K562 (cell line): ENCODE data around the gene GNAI2. TPM values are rescaled to one million over a fixed set of nuclear protein-coding genes. Genes with fewer than 3 reads are reported as not detected.

ENCODE experiments used
- DLX4 ChIP-seq: fragments of 250-450 bp; sonication (Bioruptor Pico); IDR thresholded peaks from 2 replicates; pipeline ENCODE4 v1.6.1; 2021; ENCODE audit warnings: mild to moderate bottlenecking
- E2F1 ChIP-seq: sonication (generic); formaldehyde crosslinking; IDR thresholded peaks from 2 replicates; pipeline ENCODE4 v1.8.1; 2023; ENCODE audit warnings: mild to moderate bottlenecking, missing genetic modification reagents, moderate library complexity
- FOSL1 ChIP-seq: fragments of 200-800 bp; sonication (Bioruptor generic); conservative IDR thresholded peaks from 2 replicates; pipeline ENCODE4 v1.6.1; 2016; ENCODE audit warnings: missing genetic modification characterization, missing compliant biosample characterization
- GATA2 ChIP-seq: sonication (generic); formaldehyde crosslinking; IDR thresholded peaks from 2 replicates; pipeline ENCODE4 v1.4.0; 2020; ENCODE audit warnings: mild to moderate bottlenecking, missing genetic modification reagents
- JUND ChIP-seq, 2 experiments: IDR thresholded peaks; 2 replicates in 1 of 2; 3 replicates in 1 of 2; pipeline ENCODE4 v1.6.1; 2011; ENCODE audit warnings: borderline replicate concordance in 2 of 2, low read depth in 2 of 2, low read length in 2 of 2, improper control_type of control experiment in 1 of 2, missing biosample characterization in 1 of 2, missing genetic modification characterization in 1 of 2, missing genetic modification reagents in 1 of 2
- MTF1 ChIP-seq: fragments of 250-450 bp; sonication (Bioruptor Pico); IDR thresholded peaks from 2 replicates; pipeline ENCODE4 v1.9.0; 2021; ENCODE audit warnings: moderate library complexity, mild to moderate bottlenecking, inconsistent platforms, borderline replicate concordance
- MXD1 ChIP-seq: fragments of 250-450 bp; sonication (Bioruptor Pico); IDR thresholded peaks from 2 replicates; pipeline ENCODE4 v1.8.0; 2021; ENCODE audit warnings: borderline replicate concordance, mild to moderate bottlenecking, moderate library complexity; ENCODE audit not compliant: poor library complexity, severe bottlenecking
- PTRF ChIP-seq: fragments of 450-650 bp; IDR thresholded peaks from 2 replicates; pipeline ENCODE4 v1.6.1; 2016; ENCODE audit warnings: mild to moderate bottlenecking, missing genetic modification characterization, missing compliant biosample characterization
- PYGO2 ChIP-seq: fragments of 450-650 bp; IDR thresholded peaks from 2 replicates; pipeline ENCODE4 v1.6.1; 2016; ENCODE audit warnings: mild to moderate bottlenecking, missing genetic modification characterization, moderate library complexity, missing compliant biosample characterization
- RBM34 ChIP-seq: fragments of 200-400 bp; formaldehyde crosslinking; IDR thresholded peaks from 2 replicates; pipeline ENCODE4 v1.6.1; 2018; ENCODE audit warnings: low read length, borderline replicate concordance; ENCODE audit not compliant: insufficient read depth
- SMARCA5 ChIP-seq: fragments of 450-650 bp; IDR thresholded peaks from 2 replicates; pipeline ENCODE4 v1.6.1; 2016
- ZBTB7A ChIP-seq: IDR thresholded peaks from 2 replicates; pipeline ENCODE4 v1.6.1; 2011; ENCODE audit warnings: low read depth, mild to moderate bottlenecking, low read length, moderate library complexity, borderline replicate concordance; ENCODE audit not compliant: control insufficient read depth
- ZMIZ1 ChIP-seq, 2 experiments: fragments of 150-350 bp in 1 of 2; IDR thresholded peaks; 2 replicates each; pipeline ENCODE4 v1.6.1; 2012 to 2016; ENCODE audit warnings: low read depth in 2 of 2, low read length in 2 of 2, mild to moderate bottlenecking in 1 of 2, moderate library complexity in 1 of 2
- ZNF140 ChIP-seq: fragments of 250-450 bp; sonication (Bioruptor Pico); IDR thresholded peaks from 2 replicates; pipeline ENCODE4 v1.8.0; 2021; ENCODE audit warnings: moderate library complexity, mild to moderate bottlenecking, inconsistent platforms
- ZNF316 ChIP-seq: fragments of 450-650 bp; IDR thresholded peaks from 2 replicates; pipeline ENCODE4 v1.6.1; 2016
- ZNF707 ChIP-seq: fragments of 250-450 bp; sonication (Bioruptor Pico); conservative IDR thresholded peaks from 2 replicates; pipeline ENCODE4 v1.8.0; 2022; ENCODE audit warnings: inconsistent platforms, mild to moderate bottlenecking, moderate library complexity
- ZNF830 ChIP-seq: fragments of 250-450 bp; sonication (Bioruptor Pico); IDR thresholded peaks from 2 replicates; pipeline ENCODE4 v1.5.0; 2021; ENCODE audit warnings: mild to moderate bottlenecking
- polyA plus RNA-seq, 8 experiments: library from polyadenylated mRNA; depleted of rRNA in 4 of 8; stranded (reverse) in 5 of 8; unstranded in 3 of 8; fragments of >200 nt; fragmentation: Nextera tagmentation in 2 of 8; fragmentation: Illumina TruSeq in 1 of 8; extraction: Ambion mirVana in 2 of 8; extraction: Trizol in 1 of 8; gene quantifications; 2 replicates each; pipeline versions ENCODE4 v1.2.1 to v1.2.3, GENCODE V29; 2011 to 2014; ENCODE audit warnings: inconsistent platforms in 1 of 8, missing spikeins in 1 of 8
- total RNA-seq, 7 experiments: library from RNA; depleted of rRNA in 6 of 7; stranded (reverse); fragments of >200 nt in 6 of 7; fragmentation: Illumina TruSeq in 2 of 7; extraction: Trizol in 2 of 7; gene quantifications; 2 replicates each; pipeline versions ENCODE4 v1.2.1 to v1.2.3, GENCODE V29; 2011 to 2021; ENCODE audit warnings: low replicate concordance in 1 of 7
- TF ChIP-seq, protein P1 (sequence below), 3 experiments: fragments of 200-800 bp in 1 of 3; fragments of 250-450 bp in 1 of 3; fragments of 450-650 bp in 1 of 3; sonication (Bioruptor Pico) in 1 of 3; sonication (Bioruptor generic) in 1 of 3; formaldehyde crosslinking in 1 of 3; IDR thresholded peaks; 2 replicates each; pipeline versions ENCODE4 v1.6.1 to v1.8.0; 2016 to 2022; ENCODE audit warnings: mild to moderate bottlenecking in 2 of 3, missing genetic modification characterization in 2 of 3, missing compliant biosample characterization in 1 of 3, moderate library complexity in 1 of 3

The GNAI2 gene
- total and polyA plus RNA-seq, 9 of the 15 experiments (the other 6 are each of a cell fraction or from before 2014, with no cell fraction given): 1.1 to 72.2 (median 42.7) TPM

GRCh38 chr3:50246517-50246954, 10.5 kb downstream of the GNAI2 start (continued):
- TF ChIP-seq ZMIZ1 (IDR thresholded peaks at IDR 0.05; ENCODE audit: low read depth in 2 of 2, low read length in 2 of 2): no peak
- TF ChIP-seq E2F1 (CRISPR knock-in tag): no peak
- TF ChIP-seq MXD1: no peak
- no peak for TF ChIP-seq SMARCA5
- TF ChIP-seq, protein P1, sequence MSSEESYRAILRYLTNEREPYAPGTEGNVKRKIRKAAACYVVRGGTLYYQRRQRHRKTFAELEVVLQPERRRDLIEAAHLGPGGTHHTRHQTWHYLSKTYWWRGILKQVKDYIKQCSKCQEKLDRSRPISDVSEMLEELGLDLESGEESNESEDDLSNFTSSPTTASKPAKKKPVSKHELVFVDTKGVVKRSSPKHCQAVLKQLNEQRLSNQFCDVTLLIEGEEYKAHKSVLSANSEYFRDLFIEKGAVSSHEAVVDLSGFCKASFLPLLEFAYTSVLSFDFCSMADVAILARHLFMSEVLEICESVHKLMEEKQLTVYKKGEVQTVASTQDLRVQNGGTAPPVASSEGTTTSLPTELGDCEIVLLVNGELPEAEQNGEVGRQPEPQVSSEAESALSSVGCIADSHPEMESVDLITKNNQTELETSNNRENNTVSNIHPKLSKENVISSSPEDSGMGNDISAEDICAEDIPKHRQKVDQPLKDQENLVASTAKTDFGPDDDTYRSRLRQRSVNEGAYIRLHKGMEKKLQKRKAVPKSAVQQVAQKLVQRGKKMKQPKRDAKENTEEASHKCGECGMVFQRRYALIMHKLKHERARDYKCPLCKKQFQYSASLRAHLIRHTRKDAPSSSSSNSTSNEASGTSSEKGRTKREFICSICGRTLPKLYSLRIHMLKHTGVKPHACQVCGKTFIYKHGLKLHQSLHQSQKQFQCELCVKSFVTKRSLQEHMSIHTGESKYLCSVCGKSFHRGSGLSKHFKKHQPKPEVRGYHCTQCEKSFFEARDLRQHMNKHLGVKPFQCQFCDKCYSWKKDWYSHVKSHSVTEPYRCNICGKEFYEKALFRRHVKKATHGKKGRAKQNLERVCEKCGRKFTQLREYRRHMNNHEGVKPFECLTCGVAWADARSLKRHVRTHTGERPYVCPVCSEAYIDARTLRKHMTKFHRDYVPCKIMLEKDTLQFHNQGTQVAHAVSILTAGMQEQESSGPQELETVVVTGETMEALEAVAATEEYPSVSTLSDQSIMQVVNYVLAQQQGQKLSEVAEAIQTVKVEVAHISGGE (CRISPR knock-in tag; IDR thresholded peaks at IDR 0.05): peak in 1 of 3 experiments; percentile 43; a peak in 1 of 6 replicates
- TF ChIP-seq PYGO2 (tag): no peak
- TF ChIP-seq ZBTB7A: no peak
- TF ChIP-seq ZNF830 (CRISPR knock-in tag): no peak
- TF ChIP-seq RBM34: no peak
- TF ChIP-seq FOSL1 (tag): no peak
- no peak for TF ChIP-seq GATA2
- no peak for TF ChIP-seq MTF1 (CRISPR knock-in tag)
- TF ChIP-seq ZNF140 (CRISPR knock-in tag): no peak
- TF ChIP-seq PTRF: no peak
- TF ChIP-seq ZNF316: peak; percentile 60
- TF ChIP-seq ZNF707: no peak
- TF ChIP-seq DLX4 (CRISPR knock-in tag): no peak
- 0 out of 2 replicates have a peak, but pooled peaks have one; percentile 34 for TF ChIP-seq JUND (IDR thresholded peaks at IDR 0.05; ENCODE audit: borderline replicate concordance, low read depth, low read length)
- no peak for TF ChIP-seq JUND (tag; IDR thresholded peaks at IDR 0.05; ENCODE audit: borderline replicate concordance, low read depth, low read length)
